RCC 7860 (cell line): ENCODE measurements around the gene BRDT.
A peak's percentile ranks its signal among the peaks of the same experiment; 100 is the strongest.
"Not testable (repeated sequence)": the region's sequence is repeated elsewhere in the genome, so short reads cannot be mapped to it uniquely, and the experiment has no call there.

ENCODE experiments used
- DNase-seq: peaks from one replicate; pipeline ENCODE4 v3.0.0-alpha.2; 2015; ENCODE audit warnings: low spot score
- FAIRE-seq: peaks from 2 replicates; lab custom pipeline; 2012; peaks lifted over from hg19 to GRCh38; lab: Jason Lieb, UNC

The BRDT gene

GRCh38 chr1:91981996-91982609 is 32.9 kb downstream of the BRDT start:
- FAIRE-seq (no peak), DNase-seq (no peak)

GRCh38 chr1:91993256-91993655 is 44.1 kb downstream of the BRDT start:
- no peak for DNase-seq
- no peak for FAIRE-seq

GRCh38 chr1:91997607-91998195 is 48.5 kb downstream of the BRDT start:
- DNase-seq, result no peak
- peak; percentile 75 for FAIRE-seq

GRCh38 chr1:92004129-92004528 is 54.9 kb downstream of the BRDT start:
- no peak for FAIRE-seq
- peak; percentile 2 for DNase-seq

- FAIRE-seq (no peak), DNase-seq (no peak)
Observed at GRCh38 chr1:92013923-92014322, 64.7 kb downstream of the BRDT start.

GRCh38 chr1:92016720-92017316 is 67.6 kb downstream of the BRDT start:
- no peak for FAIRE-seq
- no peak for DNase-seq

- FAIRE-seq, result no peak
- DNase-seq, result no peak
Observed at GRCh38 chr1:92017656-92018055, 68.5 kb downstream of the BRDT start.

- FAIRE-seq, DNase-seq: not testable (repeated sequence)
Observed at GRCh38 chr1:92026042-92026441, 76.8 kb downstream of the BRDT start.

GRCh38 chr1:92026806-92027205 is 77.6 kb downstream of the BRDT start:
- FAIRE-seq, result no peak
- DNase-seq, result no peak

- FAIRE-seq (no peak), DNase-seq (no peak)
Observed at GRCh38 chr1:92029241-92029922, 80.2 kb downstream of the BRDT start.

- FAIRE-seq, result no peak
- peak; percentile 31 for DNase-seq
Observed at GRCh38 chr1:92030656-92031107, 81.5 kb downstream of the BRDT start.

- DNase-seq (no peak), FAIRE-seq (no peak)
Observed at GRCh38 chr1:92031281-92032110, 82.3 kb downstream of the BRDT start.

GRCh38 chr1:92037400-92037799 is 88.2 kb downstream of the BRDT start:
- DNase-seq, result no peak
- FAIRE-seq, result no peak

GRCh38 chr1:92038695-92039346 is 89.6 kb downstream of the BRDT start:
- FAIRE-seq (no peak), DNase-seq (no peak)

GRCh38 chr1:92040971-92041370 is 91.8 kb downstream of the BRDT start:
- no peak for FAIRE-seq
- no peak for DNase-seq

- DNase-seq, result no peak
- no peak for FAIRE-seq
Observed at GRCh38 chr1:92043621-92044020, 94.4 kb downstream of the BRDT start.

GRCh38 chr1:92045766-92046495 is 96.7 kb downstream of the BRDT start:
- DNase-seq (no peak), FAIRE-seq (peak; percentile 16)

GRCh38 chr1:92051948-92052347 is 102.7 kb downstream of the BRDT start:
- FAIRE-seq (no peak), DNase-seq (no peak)
